Activated T-cell treated with anti-CD3 and anti-CD28 coated beads, Interleukin-2, amount 50 U/mL, for 72 hours (primary cell): Measurements from ENCODE around the gene APBB1. TPM values are rescaled to one million over a fixed set of nuclear protein-coding genes. Genes with fewer than 3 reads are reported as not detected.

Experiments
- ATAC-seq, 2 donors: fragments of 150-1000 bp; cut with Tn5 transposase; replicated peaks in 1 of 2; 2 replicates each; pipeline ENCODE4 v1.10.0; 2021; ENCODE audit warnings: moderate library complexity in 2 of 2, mild to moderate bottlenecking in 1 of 2
- DNase-seq, 2 donors: peaks; one replicate each; pipeline ENCODE4 v3.0.0; 2021 to 2022; ENCODE audit warnings: mixed read lengths in 1 of 2
- H3K27ac Mint-ChIP-seq: one replicate; pipeline ENCODE4 v1.8.0; 2022; ENCODE audit warnings: mild to moderate bottlenecking, moderate library complexity, mixed read lengths
- H3K27me3 Mint-ChIP-seq: one replicate; pipeline ENCODE4 v1.8.0; 2022; ENCODE audit warnings: low read depth, mixed read lengths
- H3K36me3 Mint-ChIP-seq, 2 donors: one replicate each; pipeline ENCODE4 v1.8.0; 2022; ENCODE audit warnings: mixed read lengths in 2 of 2, mild to moderate bottlenecking in 1 of 2; ENCODE audit not compliant: insufficient read depth in 2 of 2
- H3K4me1 Mint-ChIP-seq: one replicate; pipeline ENCODE4 v1.8.0; 2022; ENCODE audit warnings: low read depth, mixed read lengths
- H3K4me3 Mint-ChIP-seq, 2 donors: one replicate each; pipeline ENCODE4 v1.8.0; 2022; ENCODE audit warnings: mild to moderate bottlenecking in 2 of 2, mixed read lengths in 2 of 2, moderate library complexity in 2 of 2
- H3K9me3 Mint-ChIP-seq, 2 donors: one replicate each; pipeline ENCODE4 v1.8.0; 2022; ENCODE audit warnings: mixed read lengths in 2 of 2
- total RNA-seq, 2 donors: library from RNA; stranded (reverse); gene quantifications; one replicate each; pipeline ENCODE4 v1.2.3, GENCODE V29; 2022

The APBB1 gene
- total RNA-seq, 2 donors from 2014 or later: 42.0 to 63.8 TPM

GRCh38 chr11:6438979-6439571, 20.2 kb upstream of the APBB1 start:
- no peaks in the 10 kb centered on the region for H3K36me3 Mint-ChIP-seq
- ATAC-seq: peak; percentile 45 to 49
- peak; percentile 23 to 24 for DNase-seq
- no peaks in the 10 kb centered on the region for H3K9me3 Mint-ChIP-seq
- no peak overlapping the region for H3K4me3 Mint-ChIP-seq
- H3K4me1 Mint-ChIP-seq: peaks cover 7% of the 10 kb centered on the region
- H3K27ac Mint-ChIP-seq: no peak overlapping the region
- no peaks in the 10 kb centered on the region for H3K27me3 Mint-ChIP-seq

GRCh38 chr11:6437993-6438392, 19.1 kb upstream of the APBB1 start:
- Mint-ChIP-seq H3K9me3 (no peaks in the 10 kb centered on the region), H3K4me1 (peaks cover 8% of the 10 kb centered on the region), H3K4me3 (no peak overlapping the region), H3K36me3 (no peaks in the 10 kb centered on the region), H3K27me3 (no peaks in the 10 kb centered on the region), H3K27ac (no peak overlapping the region)
- peak; percentile 42 to 60 for ATAC-seq
- no peak for DNase-seq

DNA sequence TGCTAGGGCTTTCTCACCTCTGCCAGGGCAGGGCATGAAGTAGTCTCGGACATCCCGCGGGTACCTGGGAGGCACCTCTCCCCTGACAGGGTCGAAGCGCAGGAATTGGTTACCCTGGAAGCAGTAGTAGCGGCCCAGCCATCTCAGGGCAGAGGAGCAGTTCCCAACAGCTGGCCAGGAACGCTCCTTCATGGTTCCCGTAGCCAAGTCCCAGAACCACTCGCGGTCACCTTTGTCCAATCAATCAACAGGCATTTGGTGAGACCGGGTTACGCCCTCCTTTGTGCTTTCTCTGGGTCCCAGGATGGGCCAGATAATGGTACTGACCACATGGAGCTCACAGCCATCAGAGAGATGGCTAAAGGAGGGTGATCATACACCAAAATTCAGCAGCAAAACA, 18.5 kb upstream of the APBB1 start:
- ATAC-seq: no peak
- Mint-ChIP-seq H3K4me3 (no peak overlapping the region), H3K9me3 (no peaks in the 10 kb centered on the region), H3K36me3 (no peaks in the 10 kb centered on the region), H3K4me1 (peaks cover 13% of the 10 kb centered on the region), H3K27ac (no peak overlapping the region), H3K27me3 (no peaks in the 10 kb centered on the region)
- DNase-seq: no peak

DNA sequence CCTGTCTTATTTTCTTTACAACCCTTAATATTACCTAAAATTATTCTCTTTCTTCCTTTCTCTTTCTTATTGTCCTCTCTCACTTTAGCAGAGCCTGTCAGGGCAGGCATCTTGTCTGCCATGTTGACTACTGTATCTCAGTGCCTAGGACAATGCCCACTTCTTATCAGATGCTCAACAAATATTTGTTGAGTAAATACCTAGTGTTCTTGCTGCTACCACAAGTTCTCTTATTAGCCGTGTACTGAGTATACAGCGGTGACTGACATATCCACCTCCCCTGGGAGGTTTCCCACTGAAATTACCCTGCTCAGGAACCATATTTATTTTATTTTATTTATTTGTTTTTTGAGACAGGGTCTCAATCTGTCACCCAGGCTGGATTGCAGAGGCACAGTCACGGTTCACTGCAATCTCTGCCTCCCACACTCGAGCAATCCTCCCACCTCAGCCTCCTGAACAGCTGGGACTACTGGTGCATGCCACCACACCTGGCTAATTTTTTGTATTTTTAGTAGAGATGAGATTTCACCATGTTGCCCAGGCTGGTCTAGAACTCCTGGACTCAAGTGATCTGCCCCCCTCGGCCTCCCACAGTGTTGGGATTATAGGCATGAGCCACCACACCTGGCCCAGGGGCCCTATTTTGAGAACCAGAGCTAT, 15.2 kb upstream of the APBB1 start:
- no peak overlapping the region for H3K4me3 Mint-ChIP-seq
- no peaks in the 10 kb centered on the region for H3K9me3 Mint-ChIP-seq
- H3K36me3 Mint-ChIP-seq: no peaks in the 10 kb centered on the region
- no peak overlapping the region for H3K27ac Mint-ChIP-seq
- DNase-seq: no peak
- no peaks in the 10 kb centered on the region for H3K27me3 Mint-ChIP-seq
- no peak for ATAC-seq
- peaks cover 13% of the 10 kb centered on the region for H3K4me1 Mint-ChIP-seq

GRCh38 chr11:6431861-6432260, 13.0 kb upstream of the APBB1 start:
- DNase-seq (no peak), ATAC-seq (no peak)
- Mint-ChIP-seq H3K4me1 (peaks cover 13% of the 10 kb centered on the region), H3K36me3 (no peaks in the 10 kb centered on the region), H3K27me3 (no peaks in the 10 kb centered on the region), H3K27ac (no peak overlapping the region), H3K9me3 (no peaks in the 10 kb centered on the region), H3K4me3 (no peak overlapping the region)

GRCh38 chr11:6427516-6427915, 8.6 kb upstream of the APBB1 start:
- DNase-seq (no peak), ATAC-seq (no peak)
- Mint-ChIP-seq H3K4me3 (no peak overlapping the region), H3K27me3 (peaks cover 13% of the 10 kb centered on the region), H3K36me3 (no peaks in the 10 kb centered on the region), H3K27ac (no peak overlapping the region), H3K9me3 (peaks cover 0 to 1% of the 10 kb centered on the region in 2 donors), H3K4me1 (no peaks in the 10 kb centered on the region)

- H3K9me3 Mint-ChIP-seq: peaks cover 0 to 1% of the 10 kb centered on the region in 2 donors
- ATAC-seq (no peak), DNase-seq (no peak)
- H3K27ac Mint-ChIP-seq: no peak overlapping the region
- H3K4me3 Mint-ChIP-seq: no peak overlapping the region
- peaks cover 9% of the 10 kb centered on the region for H3K4me1 Mint-ChIP-seq
- peaks cover 20% of the 10 kb centered on the region for H3K27me3 Mint-ChIP-seq
- H3K36me3 Mint-ChIP-seq: peaks cover 0 to 1% of the 10 kb centered on the region in 2 donors
These were observed 1.8 kb upstream of the APBB1 start for GRCh38 chr11:6420677-6421076.

DNA sequence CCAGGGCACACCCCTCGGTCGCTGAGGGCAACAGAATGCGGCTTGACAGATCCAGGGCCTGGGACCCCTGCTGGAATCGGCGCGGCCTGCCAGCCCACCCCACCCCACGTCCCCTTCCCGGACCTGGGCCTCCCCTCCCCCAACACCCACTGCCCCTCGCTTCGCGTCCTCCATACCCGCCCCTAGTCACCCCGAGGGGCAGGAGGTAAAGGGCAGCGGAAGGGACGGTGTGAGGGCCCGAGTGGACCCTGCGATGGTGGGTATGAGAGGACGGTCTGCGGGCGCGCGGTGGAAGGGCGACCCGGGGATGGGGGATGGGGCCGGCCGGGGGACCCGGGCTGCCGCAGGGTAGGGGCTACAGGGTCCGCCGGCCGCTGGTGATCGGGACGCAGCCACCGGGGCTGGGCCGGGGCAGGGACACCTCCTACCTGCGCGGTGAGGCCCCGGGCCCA, 311 bp downstream of the APBB1 start:
- no peak for ATAC-seq
- Mint-ChIP-seq H3K9me3 (peaks cover 0 to under 1% of the 10 kb centered on the region in 2 donors), H3K36me3 (peaks cover 0 to 1% of the 10 kb centered on the region in 2 donors), H3K4me1 (peaks cover 9% of the 10 kb centered on the region), H3K27ac (peak overlapping the region; percentile 38), H3K27me3 (peaks cover 17% of the 10 kb centered on the region), H3K4me3 (no peak overlapping the region)
- DNase-seq: peak in 1 of 2 donors; percentile 29

GRCh38 chr11:6417907-6418556, 862 bp downstream of the APBB1 start:
- Mint-ChIP-seq H3K9me3 (no peaks in the 10 kb centered on the region), H3K36me3 (peaks cover 0 to 1% of the 10 kb centered on the region in 2 donors), H3K27me3 (peaks cover 12% of the 10 kb centered on the region), H3K4me1 (peaks cover 9% of the 10 kb centered on the region), H3K4me3 (no peak overlapping the region), H3K27ac (no peak overlapping the region)
- DNase-seq (no peak), ATAC-seq (no peak)

GRCh38 chr11:6415797-6416196, 3.1 kb downstream of the APBB1 start:
- no peak overlapping the region for H3K27ac Mint-ChIP-seq
- no peaks in the 10 kb centered on the region for H3K9me3 Mint-ChIP-seq
- no peaks in the 10 kb centered on the region for H3K27me3 Mint-ChIP-seq
- DNase-seq (no peak), ATAC-seq (no peak)
- H3K4me1 Mint-ChIP-seq: peaks cover 13% of the 10 kb centered on the region
- peaks cover 0 to under 1% of the 10 kb centered on the region in 2 donors for H3K36me3 Mint-ChIP-seq
- no peak overlapping the region for H3K4me3 Mint-ChIP-seq

DNA sequence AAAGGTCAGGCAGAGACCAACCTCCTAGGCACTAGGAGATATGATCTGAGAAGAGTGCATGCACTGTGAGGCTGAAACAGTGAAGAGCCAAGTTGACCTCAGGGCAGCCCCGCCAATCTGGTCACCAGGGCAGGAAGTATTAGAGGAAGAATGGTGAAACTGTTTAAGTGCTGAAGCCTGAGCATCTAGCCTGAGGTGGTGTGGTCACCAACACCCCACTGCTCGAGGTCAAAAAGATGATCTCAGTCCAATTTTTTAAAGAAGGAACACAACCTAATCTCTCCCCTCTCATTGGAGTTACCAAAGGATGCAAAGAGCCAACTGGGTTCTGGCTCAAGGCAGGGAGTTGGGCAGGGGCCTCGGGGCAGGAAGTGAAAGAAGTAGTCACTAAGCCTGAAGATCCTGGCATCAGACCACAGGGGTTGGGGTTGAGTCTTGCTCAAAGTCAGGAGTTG, 4.0 kb downstream of the APBB1 start:
- Mint-ChIP-seq H3K27ac (no peak overlapping the region), H3K4me3 (no peak overlapping the region), H3K4me1 (peaks cover 15% of the 10 kb centered on the region), H3K27me3 (no peaks in the 10 kb centered on the region), H3K36me3 (peaks cover 0 to under 1% of the 10 kb centered on the region in 2 donors), H3K9me3 (no peaks in the 10 kb centered on the region)
- ATAC-seq (peak; percentile 40 to 47), DNase-seq (peak; percentile 51 to 64)

GRCh38 chr11:6413791-6414201, 5.1 kb downstream of the APBB1 start:
- no peak overlapping the region for H3K4me3 Mint-ChIP-seq
- peaks cover 0 to 4% of the 10 kb centered on the region in 2 donors for H3K36me3 Mint-ChIP-seq
- H3K27ac Mint-ChIP-seq: no peak overlapping the region

DNA sequence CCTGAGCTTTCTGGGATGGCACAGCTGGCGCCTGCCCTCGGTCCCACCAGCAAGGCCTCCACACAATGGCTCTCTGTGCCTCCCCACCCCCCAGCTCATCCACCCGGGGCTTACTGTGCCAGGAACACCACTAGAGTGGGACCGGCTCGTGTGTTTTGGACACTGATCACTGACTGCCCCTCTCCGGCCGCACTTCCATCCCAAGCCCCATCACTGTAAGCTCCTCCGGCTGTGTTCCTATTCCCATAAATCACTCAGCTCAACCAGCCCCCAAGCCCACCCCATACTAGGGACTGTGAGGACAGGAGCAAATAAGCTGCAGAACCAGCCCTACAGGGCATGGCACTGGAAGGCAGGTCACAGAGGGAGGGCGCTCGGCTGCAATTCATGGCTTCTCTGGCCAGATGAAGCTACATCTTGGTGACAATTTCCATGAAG, 7.3 kb downstream of the APBB1 start:
- no peak overlapping the region for H3K27ac Mint-ChIP-seq
- peaks cover 0 to 4% of the 10 kb centered on the region in 2 donors for H3K36me3 Mint-ChIP-seq
- peaks cover 36% of the 10 kb centered on the region for H3K4me1 Mint-ChIP-seq

More at GRCh38 chr11:6413791-6414201, 5.1 kb downstream of the APBB1 start:
- peaks cover 19% of the 10 kb centered on the region for H3K4me1 Mint-ChIP-seq
- ATAC-seq: peak; percentile 78 to 82
- DNase-seq: peak; percentile 50 to 73
- H3K27me3 Mint-ChIP-seq: no peaks in the 10 kb centered on the region
- no peaks in the 10 kb centered on the region for H3K9me3 Mint-ChIP-seq

More for the DNA sequence above, 7.3 kb downstream of the APBB1 start:
- H3K27me3 Mint-ChIP-seq: no peaks in the 10 kb centered on the region
- H3K9me3 Mint-ChIP-seq: no peaks in the 10 kb centered on the region
- H3K4me3 Mint-ChIP-seq: no peak overlapping the region
- DNase-seq (no peak), ATAC-seq (no peak)
